Keratinocyte (primary cell): ENCODE data around the gene RNU6-1. TPM values are rescaled to one million over a fixed set of nuclear protein-coding genes. Genes with fewer than 3 reads are reported as not detected.

Experiments
- DNase-seq: peaks from one replicate; pipeline ENCODE4 v3.0.0-alpha.2; 2011; ENCODE audit warnings: low read depth, missing footprints, low spot score
- FAIRE-seq: peaks from 2 replicates; lab custom pipeline; 2011; peaks lifted over from hg19 to GRCh38; lab: Jason Lieb, UNC
- H2AFZ ChIP-seq: 2 replicates; pipeline ENCODE4 v1.6.0; 2012; ENCODE audit warnings: low read length, control low read depth, inconsistent platforms; ENCODE audit not compliant: control insufficient read depth
- H3K27ac ChIP-seq: 2 replicates; pipeline ENCODE4 v1.5.1; 2011; ENCODE audit warnings: low read length; ENCODE audit not compliant: control insufficient read depth, insufficient read depth
- H3K27me3 ChIP-seq: 3 replicates; pipeline ENCODE4 v1.6.0; 2011; ENCODE audit warnings: low read length; ENCODE audit not compliant: control insufficient read depth, insufficient read depth; ENCODE audit errors: extremely low read depth
- H3K36me3 ChIP-seq, 2 experiments: 2 replicates in 1 of 2; 3 replicates in 1 of 2; pipeline ENCODE4 v1.5.1; 2011; ENCODE audit warnings: low read length in 2 of 2, mild to moderate bottlenecking in 1 of 2; ENCODE audit not compliant: control insufficient read depth in 2 of 2, insufficient read depth in 2 of 2; ENCODE audit errors: extremely low read depth in 1 of 2
- H3K4me1 ChIP-seq: 3 replicates; pipeline ENCODE4 v1.5.1; 2011; ENCODE audit warnings: low read length; ENCODE audit not compliant: control insufficient read depth, insufficient read depth; ENCODE audit errors: extremely low read depth
- H3K4me2 ChIP-seq: 3 replicates; pipeline ENCODE4 v1.6.0; 2011; ENCODE audit warnings: low read depth, low read length; ENCODE audit not compliant: control insufficient read depth, insufficient read depth; ENCODE audit errors: extremely low read depth
- H3K4me3 ChIP-seq, 3 experiments: fragments of 200-600 bp in 1 of 3; sonication (generic) in 1 of 3; 2 replicates in 2 of 3; 3 replicates in 1 of 3; pipeline ENCODE4 v1.5.1; 2011 to 2016; ENCODE audit warnings: low read length in 3 of 3, mild to moderate bottlenecking in 3 of 3, control low read depth in 2 of 3, inconsistent platforms in 1 of 3, low read depth in 1 of 3, mixed read lengths in 1 of 3, mixed run types in 1 of 3, moderate library complexity in 1 of 3; ENCODE audit not compliant: control insufficient read depth in 2 of 3, insufficient read depth in 2 of 3; ENCODE audit errors: extremely low read depth in 1 of 3
- H3K79me2 ChIP-seq: 2 replicates; pipeline ENCODE4 v1.6.0; 2012; ENCODE audit warnings: low read length; ENCODE audit not compliant: control insufficient read depth, insufficient read depth
- H3K9ac ChIP-seq: 3 replicates; pipeline ENCODE4 v1.6.0; 2011; ENCODE audit warnings: low read length; ENCODE audit not compliant: control insufficient read depth, insufficient read depth; ENCODE audit errors: extremely low read depth
- H3K9me1 ChIP-seq: 3 replicates; pipeline ENCODE4 v1.6.0; 2011; ENCODE audit warnings: low read length; ENCODE audit not compliant: control insufficient read depth, insufficient read depth; ENCODE audit errors: extremely low read depth
- H3K9me3 ChIP-seq: 2 replicates; pipeline ENCODE4 v1.5.1; 2012; ENCODE audit warnings: low read depth, low read length; ENCODE audit not compliant: control insufficient read depth
- H4K20me1 ChIP-seq: 3 replicates; pipeline ENCODE4 v1.6.0; 2011; ENCODE audit warnings: low read length; ENCODE audit not compliant: control insufficient read depth, insufficient read depth; ENCODE audit errors: extremely low read depth
- CTCF ChIP-seq, 3 experiments: IDR thresholded peaks in 1 of 3; conservative IDR thresholded peaks in 1 of 3; optimal IDR thresholded peaks in 1 of 3; 2 replicates in 2 of 3; 3 replicates in 1 of 3; pipeline versions ENCODE3 to v1.5.1; 2011; ENCODE audit warnings: low read length in 3 of 3, mild to moderate bottlenecking in 3 of 3, moderate library complexity in 2 of 3, control low read depth in 1 of 3, inconsistent platforms in 1 of 3; ENCODE audit not compliant: insufficient read depth in 2 of 3; ENCODE audit errors: extremely low read depth in 1 of 3
- EZH2 ChIP-seq: IDR thresholded peaks from one replicate; pipeline ENCODE4 v1.6.1; 2012; ENCODE audit warnings: inconsistent platforms, mild to moderate bottlenecking, low read length, moderate library complexity
- dilution Hi-C: fragments of 300-500 bp; cut with MboI; formaldehyde crosslinking; loops from one replicate; pipeline ENCODE4 v1.7.0; 2020; ENCODE audit warnings: low sequenced_read_pairs; ENCODE audit not compliant: extremely low pct_ligation_motif_present
- polyA plus RNA-seq, 5 experiments: library from polyadenylated mRNA; depleted of rRNA in 3 of 5; stranded (reverse) in 3 of 5; stranded (forward) in 1 of 5; unstranded in 1 of 5; fragments of >200 nt; gene quantifications; 1 replicate in 1 of 5; 2 replicates in 3 of 5; 3 replicates in 1 of 5; pipeline versions ENCODE4 v1.2.1 to v1.2.3, GENCODE V29; 2011 to 2012; ENCODE audit warnings: missing spikeins in 2 of 5, low read depth in 1 of 5, low replicate concordance in 1 of 5

The RNU6-1 gene
- polyA plus RNA-seq, 1 donor (not counting 4 experiments of a cell fraction or from before 2014, with no cell fraction given), result not detected

GRCh38 chr15:67813104-67813634 is 26.7 kb downstream of the RNU6-1 start:
- Histone ChIP-seq H3K9me3 (no peaks in the 10 kb centered on the region), H3K9me1 (no peaks in the 10 kb centered on the region), H3K9ac (no peak overlapping the region), H3K4me2 (no peak overlapping the region), H4K20me1 (no peaks in the 10 kb centered on the region), H3K4me3 (no peak overlapping the region), H3K4me1 (no peaks in the 10 kb centered on the region), H2AFZ (no peak overlapping the region), H3K27ac (no peak overlapping the region), H3K36me3 (no peaks in the 10 kb centered on the region), H3K27me3 (peaks cover 10% of the 10 kb centered on the region), H3K79me2 (no peaks in the 10 kb centered on the region)
- DNase-seq (no peak), FAIRE-seq (no peak)
- dilution Hi-C loops, result no loop called here
- no peak for TF ChIP-seq CTCF (optimal IDR thresholded peaks at IDR 0.05 in 1 of 3, IDR thresholded peaks at IDR 0.05 in 1 of 3, conservative IDR thresholded peaks at IDR 0.05 in 1 of 3; ENCODE audit: extremely low read depth in 1 of 3, insufficient read depth in 2 of 3, low read length in 3 of 3)
- no peak for TF ChIP-seq EZH2

GRCh38 chr15:67812241-67812644 is 27.6 kb downstream of the RNU6-1 start:
- Histone ChIP-seq H3K27me3 (peaks cover 2% of the 10 kb centered on the region), H3K4me1 (no peaks in the 10 kb centered on the region), H3K9ac (no peak overlapping the region), H3K36me3 (no peaks in the 10 kb centered on the region), H3K4me3 (no peak overlapping the region), H3K79me2 (no peaks in the 10 kb centered on the region), H3K9me1 (no peaks in the 10 kb centered on the region), H3K9me3 (no peaks in the 10 kb centered on the region), H4K20me1 (no peaks in the 10 kb centered on the region), H3K4me2 (no peak overlapping the region), H3K27ac (no peak overlapping the region), H2AFZ (no peak overlapping the region)
- no peak for DNase-seq
- dilution Hi-C loops, result no loop called here
- TF ChIP-seq EZH2 (no peak), CTCF (optimal IDR thresholded peaks at IDR 0.05 in 1 of 3, IDR thresholded peaks at IDR 0.05 in 1 of 3, conservative IDR thresholded peaks at IDR 0.05 in 1 of 3; ENCODE audit: extremely low read depth in 1 of 3, insufficient read depth in 2 of 3, low read length in 3 of 3) (no peak)
- FAIRE-seq, result no peak
